HG03469 (cell line): ENCODE data around the gene KIF19.
"Not testable (repeated sequence)": the region's sequence is repeated elsewhere in the genome, so short reads cannot be mapped to it uniquely, and the experiment has no call there.

Source experiments
- ATAC-seq: cut with Tn5 transposase; IDR thresholded peaks from one replicate; pipeline ENCODE4 v1.9.1; 2021; ENCODE audit warnings: mild to moderate bottlenecking, moderate library complexity, moderate number of reproducible peaks; ENCODE audit not compliant: unreplicated experiment

KIF19 gene

GRCh38 chr17:74386386-74386785 lies 60.4 kb downstream of the KIF19 start:
- no peak for ATAC-seq

GRCh38 chr17:74387365-74388218 lies 61.6 kb downstream of the KIF19 start:
- ATAC-seq = no peak

- no peak for ATAC-seq
These were observed 63.2 kb downstream of the KIF19 start for GRCh38 chr17:74389084-74389753.

GRCh38 chr17:74389937-74390679 lies 64.1 kb downstream of the KIF19 start:
- ATAC-seq = no peak

DNA sequence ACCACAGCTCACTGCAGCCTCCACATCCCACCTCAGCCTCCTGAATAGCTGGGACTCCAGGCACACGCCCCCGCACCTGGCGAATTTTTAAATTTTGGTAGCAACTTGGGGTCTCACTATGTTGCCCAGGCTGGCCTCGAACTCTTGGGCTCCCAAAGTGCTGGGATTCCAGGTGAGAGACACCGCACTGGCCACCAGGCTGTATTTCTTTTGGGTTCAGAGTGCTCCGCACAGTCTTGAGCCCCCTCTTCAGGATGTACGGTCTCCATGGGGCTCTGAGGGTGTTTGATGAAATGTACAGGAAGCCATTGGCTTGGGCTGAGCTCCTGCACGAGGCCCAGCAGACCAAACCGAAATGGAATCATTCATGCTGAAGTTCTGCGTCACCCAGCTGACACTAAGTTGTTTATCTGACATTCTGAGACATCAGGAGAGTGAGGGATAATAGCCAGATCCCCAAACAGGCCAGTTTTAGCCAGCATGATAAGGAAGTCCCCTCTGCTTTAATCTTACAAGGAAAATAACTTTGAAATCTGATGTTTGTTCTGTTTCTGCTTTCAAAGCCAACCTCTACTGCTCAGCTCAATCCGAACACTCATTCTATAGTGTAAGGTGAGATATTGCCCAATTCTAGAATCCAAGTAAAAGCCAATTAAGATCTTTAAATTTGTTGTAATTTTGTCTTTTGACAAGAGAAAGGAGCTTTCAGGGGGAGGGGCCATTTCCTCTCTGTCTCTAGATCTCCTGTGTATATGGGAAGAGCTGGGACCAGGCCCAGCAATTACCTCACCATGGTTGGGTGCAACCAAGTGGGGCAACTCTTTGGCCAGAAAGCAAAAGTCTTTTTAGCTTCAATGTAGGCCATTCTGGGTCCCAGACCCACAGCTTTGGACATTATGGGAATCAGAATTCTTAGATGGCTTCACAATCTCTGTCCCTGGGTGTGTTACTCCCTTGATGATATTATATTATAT lies 64.9 kb downstream of the KIF19 start:
- no peak for ATAC-seq

DNA sequence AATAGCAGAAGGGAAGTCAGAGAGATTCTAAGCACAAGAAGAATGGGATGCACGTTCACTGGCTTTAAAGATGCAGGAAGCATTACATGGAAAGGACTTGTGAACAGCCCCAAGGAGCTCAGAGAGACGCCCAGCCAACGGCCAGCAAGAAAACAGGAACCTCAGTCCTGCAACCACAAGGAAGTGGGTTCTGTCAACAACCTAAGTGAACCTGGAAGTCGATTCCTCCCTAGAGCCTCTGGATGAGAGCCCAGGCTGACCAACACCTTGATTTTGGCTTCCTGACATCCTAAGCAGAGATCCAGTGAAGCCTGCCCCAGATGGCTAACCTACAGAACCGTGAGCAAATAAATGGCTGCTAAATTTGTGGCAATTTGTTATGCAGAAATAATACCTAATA lies 65.7 kb downstream of the KIF19 start:
- no peak for ATAC-seq

DNA sequence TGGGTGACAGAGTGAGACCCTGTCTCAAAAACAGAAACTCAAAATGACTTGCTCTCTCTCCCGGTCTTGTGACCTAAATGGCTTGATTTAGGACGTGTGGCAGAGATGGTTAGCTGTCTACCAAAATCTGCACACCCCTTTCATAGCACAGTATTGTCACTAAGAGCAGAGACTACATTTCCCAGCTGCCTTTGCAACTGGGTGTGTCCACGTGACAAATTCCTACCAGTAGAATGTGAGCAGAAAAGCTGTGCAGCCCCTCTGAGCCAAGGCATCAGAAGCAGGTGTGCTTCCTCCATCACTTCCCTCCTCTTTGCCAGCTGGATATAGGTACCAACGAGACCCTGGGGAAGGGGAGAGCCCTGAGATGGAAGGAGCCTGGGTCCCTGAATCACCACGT lies 66.8 kb downstream of the KIF19 start:
- no peak for ATAC-seq

DNA sequence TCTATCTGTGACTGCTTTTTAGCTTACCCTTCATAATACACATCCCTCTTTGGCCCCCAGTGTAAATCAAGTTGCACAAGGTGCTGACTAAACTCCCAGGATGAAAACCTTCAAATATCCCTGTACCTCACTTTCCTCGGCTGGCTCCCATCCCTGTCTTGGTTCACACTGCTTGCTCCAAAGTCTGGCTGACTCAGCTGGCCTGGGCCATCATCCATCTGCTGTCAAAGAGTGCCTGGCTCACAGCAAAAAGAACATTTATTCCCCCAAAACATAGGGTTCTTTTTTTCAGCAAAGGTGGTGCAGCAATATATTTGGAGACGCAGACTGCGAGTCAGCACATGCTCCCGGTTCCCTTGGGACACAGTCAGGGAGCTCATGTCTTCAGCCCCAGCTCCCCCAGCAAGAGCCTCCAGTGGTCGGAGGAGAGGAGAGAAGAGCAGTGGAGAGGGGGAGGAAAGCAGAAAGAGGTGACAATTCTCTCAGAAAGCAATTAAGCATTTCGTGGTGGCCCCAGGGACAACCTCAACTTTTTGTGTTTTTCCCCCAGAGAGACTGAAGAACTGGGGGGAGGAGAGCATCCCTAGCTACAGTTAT lies 67.4 kb downstream of the KIF19 start:
- ATAC-seq = no peak

DNA sequence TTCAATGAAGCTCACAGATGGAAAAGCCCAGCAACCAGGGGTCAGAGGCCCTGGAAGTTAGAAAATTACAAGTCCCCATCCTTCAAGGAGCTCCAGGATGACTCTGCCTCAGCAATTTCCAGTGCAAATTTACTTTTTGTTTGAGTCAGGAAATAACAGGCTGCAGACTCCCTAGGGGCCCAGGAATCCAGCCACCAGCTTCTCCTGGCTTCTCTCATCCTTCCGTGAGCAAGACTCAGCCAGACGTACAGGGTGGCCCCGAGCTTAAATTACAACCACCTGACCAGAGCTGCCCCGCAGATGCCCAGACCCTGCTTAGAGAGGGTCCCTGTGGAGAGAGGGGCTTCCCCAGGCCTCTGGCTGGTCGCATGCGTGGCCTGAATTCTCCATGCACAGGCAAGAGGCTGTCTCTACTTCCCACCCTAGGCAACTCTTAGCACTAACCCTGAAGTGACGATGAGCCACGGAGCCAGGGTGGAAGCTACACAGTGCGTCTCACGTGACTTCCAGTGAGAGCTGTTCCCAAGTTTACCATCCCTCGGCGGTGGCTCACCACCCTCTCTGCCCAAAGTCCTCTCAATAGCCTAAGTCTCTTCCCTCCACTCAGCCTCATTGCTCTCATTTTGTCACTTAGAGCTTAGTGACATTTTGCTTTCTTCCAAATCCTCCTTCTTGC lies 68.4 kb downstream of the KIF19 start:
- ATAC-seq = no peak

GRCh38 chr17:74394977-74395376 lies 69.0 kb downstream of the KIF19 start:
- no peak for ATAC-seq

DNA sequence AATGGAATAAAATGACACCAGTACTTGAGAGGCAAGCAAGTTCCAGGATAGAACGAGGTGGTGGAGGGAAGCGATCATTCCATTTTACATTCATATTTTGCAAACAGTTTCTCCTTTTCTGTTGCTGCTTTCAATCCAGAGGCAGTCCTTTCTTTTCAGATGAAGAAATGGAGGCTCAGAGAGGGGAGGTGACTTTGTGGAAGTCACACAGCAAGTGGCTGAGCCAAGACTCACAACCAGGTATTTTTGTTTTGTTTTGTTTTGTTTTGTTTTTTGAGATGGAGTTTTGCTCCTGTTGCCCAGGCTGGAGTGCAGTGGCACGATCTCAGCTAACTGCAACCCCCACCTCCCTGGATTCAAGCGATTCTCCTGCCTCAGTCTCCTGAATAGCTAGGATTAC lies 70.5 kb downstream of the KIF19 start:
- ATAC-seq = no peak

DNA sequence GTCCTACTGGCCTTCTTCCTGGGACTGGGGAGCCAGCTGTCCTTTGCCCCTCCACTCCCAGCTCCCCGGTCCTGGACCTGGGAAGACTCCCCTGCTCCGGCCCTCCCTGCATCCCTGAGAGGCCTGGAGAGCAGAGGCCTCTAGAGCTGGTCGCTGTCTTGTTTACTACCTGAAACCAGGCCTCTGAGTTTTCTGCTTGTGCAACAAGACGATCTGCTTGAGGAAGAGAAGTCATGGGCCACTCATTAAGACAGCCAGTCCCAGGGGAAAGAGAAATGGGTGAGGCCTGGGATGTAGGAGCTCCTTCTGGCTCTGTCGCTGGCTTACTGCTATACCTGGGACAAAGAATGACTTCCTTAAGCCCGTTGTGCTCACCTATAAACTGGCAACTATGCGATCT lies 76.0 kb downstream of the KIF19 start:
- no peak for ATAC-seq

DNA sequence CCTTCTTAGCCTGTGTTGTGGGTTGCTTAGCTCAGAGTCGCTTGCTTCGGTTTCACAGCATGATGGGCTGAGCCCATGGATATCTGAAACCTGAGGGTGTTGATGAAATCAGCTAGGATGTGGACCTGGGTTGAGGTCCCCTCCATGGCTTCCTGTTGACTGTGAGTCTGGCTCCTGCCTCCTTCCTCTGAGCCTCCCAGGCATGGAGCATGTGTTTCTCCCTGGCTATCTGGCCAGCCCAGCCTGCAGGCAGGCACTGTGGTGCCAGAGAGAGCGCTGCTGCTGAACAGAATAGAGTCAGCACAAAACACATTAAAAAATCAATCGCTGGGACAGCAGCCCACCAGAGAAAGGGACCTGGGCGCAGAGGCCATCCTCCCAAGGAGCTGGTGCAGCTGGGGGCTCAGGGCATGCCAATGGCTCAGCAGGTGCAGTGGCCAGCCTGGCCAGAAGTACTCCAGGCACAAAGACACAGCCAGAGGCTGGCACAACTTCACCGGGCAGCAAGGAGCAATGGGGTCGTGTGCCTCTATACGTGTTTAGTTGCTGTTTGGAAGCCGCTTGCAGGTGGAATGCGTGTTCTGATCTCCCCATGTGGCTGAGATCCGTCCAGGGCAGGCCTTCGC lies 77.6 kb downstream of the KIF19 start:
- ATAC-seq = no peak

DNA sequence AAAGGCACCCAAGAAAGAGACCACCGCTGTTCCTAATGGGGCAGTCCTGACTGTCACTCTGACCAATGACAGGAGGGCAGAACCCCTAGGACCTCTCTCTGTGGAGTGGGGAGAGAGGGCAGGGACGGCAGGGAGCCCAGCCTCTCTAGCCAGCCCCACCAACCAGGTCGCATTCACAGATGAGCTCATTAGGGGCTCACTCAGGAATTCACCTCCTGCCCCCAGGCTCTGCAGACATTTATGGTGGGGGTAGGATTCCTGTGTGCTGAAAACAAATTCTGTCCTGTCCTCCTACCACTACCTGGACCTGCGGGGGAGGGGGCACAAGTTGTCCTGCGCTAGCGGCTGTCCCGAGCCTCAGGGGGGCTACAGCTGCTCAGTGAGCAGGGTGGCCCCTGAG lies 78.2 kb downstream of the KIF19 start:
- no peak for ATAC-seq

DNA sequence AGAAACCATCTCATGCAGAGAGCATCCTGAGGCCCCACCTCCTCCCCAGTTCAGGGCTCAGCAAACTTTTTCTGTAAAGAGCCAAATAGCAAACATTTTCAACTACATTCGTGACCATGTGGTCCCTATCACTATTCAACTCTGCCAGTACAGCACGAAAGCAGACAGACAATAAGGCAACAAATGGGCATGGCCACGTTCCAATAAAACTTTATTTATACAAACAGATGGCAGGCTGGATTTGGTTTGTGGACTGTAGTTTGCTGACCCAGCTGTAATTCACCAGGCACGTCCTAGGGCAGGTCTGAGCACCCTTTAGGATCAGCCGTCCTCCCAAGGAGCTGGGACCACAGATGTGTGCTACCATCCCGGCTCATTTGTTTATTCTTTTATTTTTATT lies 78.8 kb downstream of the KIF19 start:
- ATAC-seq = no peak

GRCh38 chr17:74405311-74405710 lies 79.3 kb downstream of the KIF19 start:
- not testable (repeated sequence) for ATAC-seq
